ENCODE results near the gene PIK3R2.
A peak's percentile ranks its signal among the peaks of the same experiment; 100 is the strongest.

Gene PIK3R2

GRCh38 chr19:18110609-18111232 is 42.2 kb upstream of the PIK3R2 start:
- H3K27ac ChIP-seq, result peak overlapping the region; percentile 67; the same call in 1 of the 2 replicates

GRCh38 chr19:18112989-18113478 is 39.9 kb upstream of the PIK3R2 start:
- H3K27ac ChIP-seq, result no peak overlapping the region
- TF ChIP-seq CTCF (conservative IDR thresholded peaks at IDR 0.05), result peak; percentile 99

More at GRCh38 chr19:18110609-18111232, 42.2 kb upstream of the PIK3R2 start:
- TF ChIP-seq CTCF (conservative IDR thresholded peaks at IDR 0.05), result no peak

GRCh38 chr19:18113827-18114226 is 39.1 kb upstream of the PIK3R2 start:
- H3K27ac ChIP-seq, result no peak overlapping the region
- TF ChIP-seq CTCF (conservative IDR thresholded peaks at IDR 0.05), result no peak

GRCh38 chr19:18114483-18114882 is 38.5 kb upstream of the PIK3R2 start:
- no peak overlapping the region for H3K27ac ChIP-seq
- TF ChIP-seq CTCF (conservative IDR thresholded peaks at IDR 0.05), result no peak

GRCh38 chr19:18117364-18117691 is 35.6 kb upstream of the PIK3R2 start:
- no peak for TF ChIP-seq CTCF (conservative IDR thresholded peaks at IDR 0.05)
- peak overlapping the region; percentile 61; the same call in 1 of the 2 replicates for H3K27ac ChIP-seq

GRCh38 chr19:18117692-18118378 is 35.1 kb upstream of the PIK3R2 start:
- peak; percentile 20; the same call in 1 of the 2 replicates for TF ChIP-seq CTCF (conservative IDR thresholded peaks at IDR 0.05)
- peak overlapping the region; percentile 61 for H3K27ac ChIP-seq

- TF ChIP-seq CTCF (conservative IDR thresholded peaks at IDR 0.05), result no peak
- H3K27ac ChIP-seq, result peak overlapping the region; percentile 61
These were observed 34.4 kb upstream of the PIK3R2 start for GRCh38 chr19:18118420-18119012.

Data from VCaP (cell line).